GM12892 (cell line): ENCODE data around the gene NDC80. TPM values are rescaled to one million over a fixed set of nuclear protein-coding genes. Genes with fewer than 3 reads are reported as not detected.
"Not testable (repeated sequence)": the region's sequence is repeated elsewhere in the genome, so short reads cannot be mapped to it uniquely, and the experiment has no call there.

ENCODE experiments used
- DNase-seq: peaks from one replicate; pipeline ENCODE4 v3.0.0; 2011; ENCODE audit not compliant: insufficient read length
- FAIRE-seq: peaks from 2 replicates; lab custom pipeline; 2011; peaks lifted over from hg19 to GRCh38; lab: Jason Lieb, UNC
- POLR2A ChIP-seq: IDR thresholded peaks from 2 replicates; pipeline ENCODE4 v1.6.1; 2011; ENCODE audit warnings: low read depth, low read length, control low read depth
- POLR2AphosphoS5 ChIP-seq: IDR thresholded peaks from 2 replicates; pipeline ENCODE4 v1.6.1; 2011; ENCODE audit warnings: low read depth, low read length, control low read depth
- TAF1 ChIP-seq: IDR thresholded peaks from 2 replicates; pipeline ENCODE4 v1.6.1; 2011; ENCODE audit warnings: low read depth, mild to moderate bottlenecking, control low read depth, low read length, borderline replicate concordance
- polyA plus RNA-seq: library from polyadenylated mRNA; unstranded; fragments of >200 nt; gene quantifications from one replicate; pipeline ENCODE4 v1.2.1, GENCODE V29; 2012; ENCODE audit warnings: missing spikeins, inconsistent platforms; ENCODE audit not compliant: missing spikeins

Gene NDC80
- polyA plus RNA-seq, result 24.6 TPM

GRCh38 chr18:2571200-2572170 lies at the start of gene NDC80, which contains the start of gene METTL4:
NDC80 (plus strand) TSS chr18:2571557; CDS start chr18:2572986, 1,429 bp downstream.
METTL4 (minus strand) TSS chr18:2571505; CDS start chr18:2567216, 4,289 bp downstream.
- FAIRE-seq (peak; percentile 95), DNase-seq (peak; percentile 58)
- peak; percentile 65 for TF ChIP-seq POLR2AphosphoS5
- no peak for TF ChIP-seq TAF1
- TF ChIP-seq POLR2A, result peak; percentile 76

GRCh38 chr18:2522112-2522511 lies 49.2 kb upstream of the NDC80 start:
- TF ChIP-seq POLR2A, result no peak
- no peak for FAIRE-seq
- no peak for DNase-seq

GRCh38 chr18:2524794-2525198 lies 46.6 kb upstream of the NDC80 start:
- not testable (repeated sequence) for DNase-seq, FAIRE-seq

GRCh38 chr18:2526329-2526728 lies 45.0 kb upstream of the NDC80 start:
- FAIRE-seq (no peak), DNase-seq (no peak)
- TF ChIP-seq POLR2A (no peak), POLR2AphosphoS5 (no peak), TAF1 (no peak)

- FAIRE-seq (no peak), DNase-seq (no peak)
- TF ChIP-seq POLR2AphosphoS5 (no peak), POLR2A (no peak), TAF1 (no peak)
These were observed 42.2 kb upstream of the NDC80 start for GRCh38 chr18:2529154-2529553.

GRCh38 chr18:2531751-2532150 lies 39.6 kb upstream of the NDC80 start:
- FAIRE-seq (no peak), DNase-seq (no peak)
- TF ChIP-seq TAF1 (no peak), POLR2A (no peak), POLR2AphosphoS5 (no peak)

GRCh38 chr18:2532797-2533196 lies 38.6 kb upstream of the NDC80 start:
- DNase-seq (no peak), FAIRE-seq (no peak)
- no peak for TF ChIP-seq POLR2A
- TF ChIP-seq TAF1, result no peak
- no peak for TF ChIP-seq POLR2AphosphoS5

- FAIRE-seq (no peak), DNase-seq (no peak)
- no peak for TF ChIP-seq POLR2AphosphoS5
- no peak for TF ChIP-seq POLR2A
- no peak for TF ChIP-seq TAF1
These were observed 36.5 kb upstream of the NDC80 start for GRCh38 chr18:2534906-2535305.

- no peak for DNase-seq
- FAIRE-seq, result no peak
- TF ChIP-seq POLR2AphosphoS5 (no peak), POLR2A (no peak), TAF1 (no peak)
These were observed 35.9 kb upstream of the NDC80 start for GRCh38 chr18:2535419-2535910.

- DNase-seq (no peak), FAIRE-seq (no peak)
- no peak for TF ChIP-seq POLR2A
- TF ChIP-seq TAF1, result no peak
- TF ChIP-seq POLR2AphosphoS5, result no peak
These were observed 35.3 kb upstream of the NDC80 start for GRCh38 chr18:2536063-2536462.

- no peak for DNase-seq
- no peak for FAIRE-seq
These were observed 34.9 kb upstream of the NDC80 start for GRCh38 chr18:2536493-2536892.

GRCh38 chr18:2537296-2537695 lies 34.1 kb upstream of the NDC80 start:
- FAIRE-seq (no peak), DNase-seq (no peak)
- no peak for TF ChIP-seq TAF1
- TF ChIP-seq POLR2A, result no peak
- TF ChIP-seq POLR2AphosphoS5, result no peak

More at GRCh38 chr18:2536493-2536892, 34.9 kb upstream of the NDC80 start:
- TF ChIP-seq TAF1 (no peak), POLR2AphosphoS5 (no peak), POLR2A (no peak)

- DNase-seq, result no peak
- no peak for FAIRE-seq
- TF ChIP-seq POLR2AphosphoS5 (no peak), POLR2A (no peak), TAF1 (no peak)
These were observed 33.1 kb upstream of the NDC80 start for GRCh38 chr18:2538236-2538635.
